Measurements from ENCODE around the gene CFTR.

Gene CFTR

GRCh38 chr7:117435475-117436043 is 44.3 kb upstream of the CFTR start:
- TF ChIP-seq ZNF560 (tag by site-specific recombination; IDR thresholded peaks at IDR 0.05; ENCODE audit: borderline replicate concordance) (no peak), ZNF501 (tag by site-specific recombination; IDR thresholded peaks at IDR 0.05) (no peak), WT1 (tag by site-specific recombination; IDR thresholded peaks at IDR 0.05) (no peak), SP3 (tag by site-specific recombination; IDR thresholded peaks at IDR 0.05) (no peak), ZBTB8A (tag by site-specific recombination; IDR thresholded peaks at IDR 0.05) (no peak), ZNF561 (tag by site-specific recombination; IDR thresholded peaks at IDR 0.05; ENCODE audit: borderline replicate concordance) (no peak), ZSCAN30 (tag by site-specific recombination; IDR thresholded peaks at IDR 0.05) (no peak)
- H3K36me3 ChIP-seq (ENCODE audit: control insufficient read depth in 2 of 2, insufficient read depth in 1 of 2, low read length in 2 of 2): no peaks in the 10 kb centered on the region; a peak in 1 of 3 replicates
- ChIA-PET POLR2A (no interaction called here), CTCF (interaction anchor here (0.6 kb wide), 3 partner anchors 306 to 1433 kb away, joined by 3 to 4 read pairs (median 4); no protein-coding TSS in a partner anchor)
- no peak overlapping the region for H3K27ac ChIP-seq (ENCODE audit: extremely low read depth, low read depth, low read length)
- H3K4me1 ChIP-seq (ENCODE audit: control insufficient read depth, insufficient read depth, low read length): no peaks in the 10 kb centered on the region
- H3K9me3 ChIP-seq (ENCODE audit: control insufficient read depth, insufficient read depth, low read depth, low read length): no peaks in the 10 kb centered on the region; the same call in 1 of the 2 replicates
- H3K4me3 ChIP-seq (ENCODE audit: low read depth, low read length): no peak overlapping the region

- H3K9me3 ChIP-seq (ENCODE audit: control insufficient read depth, insufficient read depth, low read depth, low read length): no peaks in the 10 kb centered on the region; the same call in 1 of the 2 replicates
- CTCF ChIA-PET: interaction anchor here (0.9 kb wide), 1 partner anchor 15 kb away, joined by 3 read pairs; no protein-coding TSS in a partner anchor
- TF ChIP-seq RBAK (tag by site-specific recombination; IDR thresholded peaks at IDR 0.05) (no peak), ZNF114 (tag by site-specific recombination; IDR thresholded peaks at IDR 0.05) (no peak), ZNF280D (tag by site-specific recombination; IDR thresholded peaks at IDR 0.05) (no peak), ZBTB17 (tag by site-specific recombination; IDR thresholded peaks at IDR 0.05) (no peak), ZNF311 (tag by site-specific recombination; IDR thresholded peaks at IDR 0.05; ENCODE audit: borderline replicate concordance) (no peak), ZNF626 (tag by site-specific recombination; IDR thresholded peaks at IDR 0.05) (no peak), ZNF157 (tag by site-specific recombination; IDR thresholded peaks at IDR 0.05) (no peak), ZBTB20 (tag by site-specific recombination; IDR thresholded peaks at IDR 0.05) (no peak), OVOL3 (tag by site-specific recombination; IDR thresholded peaks at IDR 0.05) (no peak), ZNF133 (tag by site-specific recombination; IDR thresholded peaks at IDR 0.05) (no peak), ZFP3 (tag by site-specific recombination; IDR thresholded peaks at IDR 0.05; ENCODE audit: low read depth) (no peak), ZNF610 (tag by site-specific recombination; IDR thresholded peaks at IDR 0.05; ENCODE audit: borderline replicate concordance) (no peak)
Observed at GRCh38 chr7:117444646-117445045, 35.2 kb upstream of the CFTR start.

GRCh38 chr7:117445206-117445605 is 34.6 kb upstream of the CFTR start:
- H3K36me3 ChIP-seq (ENCODE audit: control insufficient read depth in 2 of 2, insufficient read depth in 1 of 2, low read length in 2 of 2): no peaks in the 10 kb centered on the region
- H3K9me3 ChIP-seq (ENCODE audit: control insufficient read depth, insufficient read depth, low read depth, low read length): no peaks in the 10 kb centered on the region
- H3K27ac ChIP-seq (ENCODE audit: extremely low read depth, low read depth, low read length): no peak overlapping the region
- TF ChIP-seq ZNF221 (tag by site-specific recombination; IDR thresholded peaks at IDR 0.05; ENCODE audit: borderline replicate concordance) (no peak), MZF1 (tag by site-specific recombination; IDR thresholded peaks at IDR 0.05; ENCODE audit: borderline replicate concordance) (no peak), ZNF138 (tag by site-specific recombination; IDR thresholded peaks at IDR 0.05; ENCODE audit: borderline replicate concordance) (no peak), ZNF660 (tag by site-specific recombination; IDR thresholded peaks at IDR 0.05) (no peak)
- CTCF ChIA-PET: no interaction called here
- no peak overlapping the region for H3K4me3 ChIP-seq (ENCODE audit: low read depth, low read length)
- H3K4me1 ChIP-seq (ENCODE audit: control insufficient read depth, insufficient read depth, low read length): no peaks in the 10 kb centered on the region
- POLR2A ChIA-PET: no interaction called here

More at GRCh38 chr7:117444646-117445045, 35.2 kb upstream of the CFTR start:
- no peaks in the 10 kb centered on the region for H3K4me1 ChIP-seq (ENCODE audit: control insufficient read depth, insufficient read depth, low read length)
- POLR2A ChIA-PET: no interaction called here
- H3K27ac ChIP-seq (ENCODE audit: extremely low read depth, low read depth, low read length): no peak overlapping the region
- H3K4me3 ChIP-seq (ENCODE audit: low read depth, low read length): no peak overlapping the region
- H3K36me3 ChIP-seq (ENCODE audit: control insufficient read depth in 2 of 2, insufficient read depth in 1 of 2, low read length in 2 of 2): no peaks in the 10 kb centered on the region
